Pulmonary artery endothelial cell (primary cell): ENCODE data around the gene CHML. TPM values are rescaled to one million over a fixed set of nuclear protein-coding genes. Genes with fewer than 3 reads are reported as not detected.
A peak's percentile ranks its signal among the peaks of the same experiment; 100 is the strongest.

ENCODE experiments used
- DNase-seq: peaks from one replicate; pipeline ENCODE4 v3.0.0-alpha.2; 2011; ENCODE audit warnings: low read depth, low spot score
- total RNA-seq: library from RNA; depleted of rRNA; stranded (reverse); fragments of >200 nt; gene quantifications from 2 replicates; pipeline ENCODE4 v1.2.3, GENCODE V29; 2014

The CHML gene
- total RNA-seq, 1 donor from 2014 or later = 21.0 TPM

- no peak for DNase-seq
These were observed 22.7 kb downstream of the CHML start for GRCh38 chr1:241617426-241617825.

DNA sequence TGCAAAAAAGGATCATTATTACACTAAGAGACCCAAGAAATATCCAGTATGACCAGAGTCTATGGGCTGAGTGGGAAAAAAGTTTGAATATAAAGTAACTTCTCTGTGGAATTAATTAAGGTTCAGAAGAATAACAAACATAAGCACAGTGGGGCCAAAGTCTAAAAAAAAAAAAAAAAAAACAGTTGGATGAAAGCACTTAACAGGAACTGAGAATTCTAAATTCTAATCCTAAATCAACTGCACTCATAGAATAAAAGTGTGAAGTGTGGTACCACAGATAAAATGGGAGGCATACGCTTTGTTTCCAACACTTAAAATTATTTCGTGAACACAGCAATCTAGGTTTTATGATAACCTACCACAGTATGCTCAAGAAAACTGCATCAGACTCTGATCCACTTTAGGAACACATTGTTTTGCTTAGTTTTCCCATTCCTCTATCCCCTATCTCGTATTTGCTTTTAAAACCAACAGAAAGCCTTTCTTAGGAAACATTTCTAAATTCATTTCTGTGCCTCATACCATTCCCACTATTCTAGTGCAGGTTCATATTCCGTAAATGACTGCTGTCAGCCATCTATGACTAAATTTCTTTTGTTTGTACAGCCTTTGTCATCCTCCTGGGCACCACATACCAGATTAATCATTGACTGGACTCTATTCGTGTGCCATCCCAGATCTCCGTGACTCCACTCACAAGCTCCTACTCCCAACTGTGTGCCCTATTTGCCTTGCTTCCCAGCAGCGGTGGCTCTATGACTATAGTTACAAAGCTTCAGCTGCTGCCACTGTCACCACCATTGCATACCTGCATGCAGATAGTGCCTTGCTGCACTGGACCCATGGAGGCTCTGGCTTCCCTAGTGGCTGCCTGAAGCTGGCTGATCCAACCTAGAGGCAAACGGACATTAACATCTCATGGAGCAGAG is 24.9 kb downstream of the CHML start:
- no peak for DNase-seq

GRCh38 chr1:241614572-241614971 is 25.6 kb downstream of the CHML start:
- DNase-seq = no peak

GRCh38 chr1:241614144-241614543 is 26.0 kb downstream of the CHML start:
- DNase-seq = no peak

DNA sequence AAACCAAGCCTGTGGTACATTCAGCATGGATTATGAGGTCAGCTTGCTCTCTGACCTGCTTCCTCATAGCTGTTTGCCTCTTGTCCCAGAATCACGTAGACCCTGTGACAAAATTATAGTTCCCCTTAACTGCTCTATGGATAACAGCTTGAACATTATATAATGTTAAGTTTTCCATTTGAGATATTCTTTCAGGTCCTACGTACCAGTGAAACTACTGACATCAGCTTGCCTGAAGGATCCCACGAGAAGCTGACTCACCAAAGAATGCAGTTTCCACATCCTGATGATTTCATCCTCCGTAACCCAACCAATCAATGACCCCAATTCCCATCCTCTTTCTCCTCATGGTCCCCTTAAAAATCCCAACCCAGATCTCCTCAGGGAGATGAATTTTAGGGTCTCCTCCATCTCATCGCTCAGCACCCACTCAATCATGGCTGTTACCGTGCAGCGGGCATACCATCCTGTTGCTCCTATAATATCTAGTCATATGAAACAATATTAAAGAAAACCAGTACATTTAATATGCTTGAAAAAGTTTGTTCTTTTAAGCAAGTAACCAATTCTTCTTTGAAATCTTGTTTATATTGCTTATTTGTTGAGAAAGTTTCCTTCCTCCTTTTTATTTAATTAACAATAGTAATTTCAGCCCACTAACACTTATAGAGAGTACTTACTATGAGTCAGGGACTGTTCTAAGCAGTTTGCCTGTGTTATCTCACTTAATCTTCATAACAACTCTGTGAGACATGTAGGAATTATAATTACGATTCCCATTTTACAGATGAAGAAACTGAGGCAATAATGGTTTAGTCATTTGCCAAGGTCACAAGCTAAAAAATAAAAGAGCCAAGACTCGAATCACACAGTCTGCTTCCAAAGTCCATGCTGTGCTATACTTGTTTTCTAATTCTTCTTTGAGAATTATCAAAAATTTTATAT is 27.4 kb downstream of the CHML start:
- peak; percentile 36 for DNase-seq

DNA sequence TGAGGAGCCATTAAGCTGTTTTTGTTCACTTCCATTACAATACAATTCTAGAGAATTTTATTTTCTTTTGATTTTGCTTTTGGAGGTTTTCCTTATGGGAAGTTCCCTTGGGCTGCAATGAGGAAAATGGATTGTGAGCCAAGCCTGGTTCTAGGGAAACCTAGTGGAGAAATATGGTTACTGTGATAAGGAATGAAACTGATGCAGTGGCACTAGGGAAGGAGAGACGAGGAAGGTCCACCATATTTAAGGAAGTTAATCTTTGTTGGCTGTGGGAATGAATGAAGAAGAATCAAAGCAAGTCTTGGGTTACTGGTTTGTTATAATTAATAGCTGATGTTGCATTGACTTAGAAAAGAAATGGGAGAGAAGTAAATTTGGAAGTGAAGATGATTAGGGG is 28.4 kb downstream of the CHML start:
- no peak for DNase-seq

DNA sequence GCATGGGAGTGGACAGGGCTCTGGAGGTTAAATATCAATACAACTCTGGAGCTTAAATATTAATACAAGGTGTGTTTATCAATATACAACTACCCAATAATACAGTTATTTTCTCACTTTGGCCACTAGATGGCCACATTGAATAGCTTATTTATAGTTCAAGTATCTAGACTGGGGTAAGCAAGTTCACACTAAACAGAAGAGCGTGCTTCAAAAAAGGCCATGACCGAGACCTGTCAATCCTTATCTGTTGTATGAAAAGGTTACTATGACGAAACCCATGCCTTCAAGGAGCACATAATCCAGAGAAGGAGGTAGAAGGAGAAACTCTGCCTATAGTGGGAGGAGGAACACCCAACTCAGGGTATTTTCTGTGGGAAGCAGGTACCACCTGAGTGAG is 29.1 kb downstream of the CHML start:
- peak; percentile 43 for DNase-seq

GRCh38 chr1:241610056-241610815 is 29.9 kb downstream of the CHML start:
- DNase-seq = peak; percentile 61

- DNase-seq = no peak
These were observed 31.7 kb downstream of the CHML start for GRCh38 chr1:241608379-241609033.

GRCh38 chr1:241607497-241607896 is 32.7 kb downstream of the CHML start:
- DNase-seq = no peak

DNA sequence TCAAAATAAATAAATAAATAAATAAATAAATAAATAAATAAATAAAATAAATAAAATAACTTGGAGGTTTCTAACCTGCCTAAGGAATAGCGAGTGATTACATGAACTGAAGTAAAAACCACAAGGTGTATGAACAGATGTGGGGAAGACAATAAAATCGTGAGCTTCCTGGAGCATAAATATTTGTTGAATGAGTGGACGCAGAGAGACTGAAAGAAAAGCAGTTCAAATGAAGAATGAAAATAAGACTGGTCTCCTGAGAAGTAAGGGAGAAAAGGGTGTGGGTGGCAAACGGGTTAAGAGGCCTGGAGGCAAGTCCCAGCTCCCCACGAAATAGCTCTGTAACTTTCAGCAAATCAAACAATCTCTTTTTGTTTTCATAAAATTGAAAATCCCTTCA is 33.6 kb downstream of the CHML start:
- DNase-seq = no peak

DNA sequence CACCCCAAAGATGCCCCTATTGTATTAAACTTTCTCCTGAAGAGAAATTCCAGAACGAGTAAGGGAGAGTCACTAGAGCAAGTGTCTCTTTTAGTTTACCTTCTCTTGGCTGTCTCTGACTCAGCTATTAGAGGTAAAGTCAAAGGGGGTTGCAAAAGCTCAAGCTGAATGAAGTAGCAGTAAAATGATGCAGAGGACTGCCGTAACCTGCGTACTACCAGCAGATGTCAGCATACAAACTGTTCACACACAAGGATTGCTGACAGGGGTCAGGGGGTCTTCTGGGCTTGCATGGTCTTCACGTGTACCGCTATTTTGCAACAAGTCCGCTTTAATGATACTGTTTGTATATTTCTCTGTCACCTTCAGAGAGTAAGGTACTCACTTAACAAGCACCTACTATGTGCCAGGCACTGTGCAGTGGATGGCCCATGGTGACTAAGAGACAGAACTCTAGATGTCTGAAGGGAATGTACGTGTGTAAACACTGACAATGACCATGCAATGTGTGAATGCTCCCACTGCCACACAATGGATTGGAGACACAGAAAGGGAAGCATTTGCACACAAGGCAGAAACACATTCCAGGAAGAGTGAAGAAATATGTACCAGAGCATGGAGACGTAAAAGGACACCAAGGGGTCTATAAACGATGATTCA is 34.9 kb downstream of the CHML start:
- no peak for DNase-seq

DNA sequence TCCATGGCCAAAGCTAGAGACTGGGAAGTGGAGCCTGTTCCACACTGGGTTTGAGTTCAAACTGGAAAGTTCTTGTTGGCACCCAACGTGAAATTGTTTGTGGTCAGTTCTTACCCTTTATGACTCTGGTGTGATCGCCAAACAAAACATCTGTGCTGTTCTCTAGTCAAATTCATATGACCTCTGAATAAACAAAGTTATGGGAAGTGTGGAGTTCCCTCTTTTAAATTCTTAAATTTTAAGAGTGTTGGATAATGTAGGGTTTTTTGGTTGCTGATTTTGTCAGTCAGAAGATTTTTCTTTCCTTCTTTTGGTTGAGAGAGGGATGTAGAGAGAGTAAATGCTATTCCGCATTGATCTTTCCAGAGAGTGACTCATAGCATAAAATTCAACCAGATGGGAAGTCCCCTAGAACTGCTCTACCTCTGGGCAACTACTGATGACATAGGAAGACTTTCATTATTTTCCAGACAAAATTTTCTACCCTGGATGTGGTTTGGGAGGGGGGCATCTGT is 36.4 kb downstream of the CHML start:
- no peak for DNase-seq

- DNase-seq = no peak
These were observed 39.7 kb downstream of the CHML start for GRCh38 chr1:241600496-241600901.

GRCh38 chr1:241598249-241598648 is 41.9 kb downstream of the CHML start:
- DNase-seq = no peak

GRCh38 chr1:241596633-241597032 is 43.5 kb downstream of the CHML start:
- DNase-seq = no peak

DNA sequence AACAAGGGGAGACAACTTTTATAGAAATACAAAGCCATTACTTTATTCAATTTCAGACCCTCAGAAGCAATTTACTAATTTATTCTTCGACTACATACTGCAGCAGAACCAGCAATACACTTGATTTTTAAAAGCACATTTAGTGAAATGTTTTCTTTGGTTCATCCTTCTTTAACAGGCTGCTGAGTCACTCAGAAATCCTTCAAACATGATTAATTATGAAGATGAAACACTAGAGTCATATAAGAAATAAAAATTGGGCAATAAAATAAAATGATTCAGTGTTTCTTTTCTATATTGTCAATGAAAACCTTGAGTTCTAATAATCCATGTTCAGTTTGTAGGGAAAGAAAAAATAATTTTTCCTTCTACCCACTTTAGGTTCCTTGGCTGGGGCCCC is 47.0 kb downstream of the CHML start:
- no peak for DNase-seq

- no peak for DNase-seq
These were observed 47.8 kb downstream of the CHML start for GRCh38 chr1:241592273-241592958.

DNA sequence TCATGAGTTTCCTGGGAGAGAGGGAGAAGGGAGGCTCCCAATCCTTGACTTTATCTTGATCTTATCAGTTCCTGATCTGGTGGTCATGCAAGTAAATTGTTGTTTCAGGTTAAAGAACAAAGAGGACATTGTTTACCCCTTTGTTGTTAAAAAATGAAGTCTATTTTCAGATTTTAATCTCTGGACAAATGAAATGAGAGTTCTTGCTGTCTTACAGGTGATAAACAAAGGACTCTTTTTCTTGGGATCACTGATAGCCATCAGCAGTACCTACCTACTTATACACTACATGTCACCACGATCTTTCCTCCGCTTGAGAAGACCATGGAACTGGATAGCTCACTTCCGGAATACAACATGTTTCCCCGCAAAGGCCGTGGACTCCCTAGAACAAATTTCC is 48.4 kb downstream of the CHML start:
- DNase-seq = no peak

- DNase-seq = no peak
These were observed 48.9 kb downstream of the CHML start for GRCh38 chr1:241591317-241591716.
